ENCODE data around the gene MIB1. TPM values are rescaled to one million over a fixed set of nuclear protein-coding genes. Genes with fewer than 3 reads are reported as not detected.

MIB1 gene
- total RNA-seq, 1 experiment from 2014 or later: 56.1 TPM

DNA sequence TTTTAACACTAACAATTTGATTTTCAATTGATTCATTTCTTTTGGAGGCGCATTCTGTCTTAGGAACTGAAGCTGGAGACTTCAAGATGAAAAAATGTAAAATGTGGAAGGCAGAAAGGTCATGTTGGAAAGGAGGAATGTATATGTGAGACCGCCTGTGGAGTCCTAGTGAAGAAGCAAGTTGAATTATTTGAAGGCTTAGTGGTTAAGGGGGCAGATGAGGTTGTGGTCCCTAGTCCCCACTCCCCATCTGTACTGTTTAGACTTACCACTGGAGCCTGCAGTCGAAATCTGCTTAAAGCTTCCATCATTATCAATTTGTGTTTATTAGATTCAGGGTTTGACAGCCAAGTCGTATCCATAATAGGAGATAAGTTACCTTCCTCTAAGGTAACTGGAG, 15.4 kb upstream of the MIB1 start (continued):
- TF ChIP-seq, protein P1, sequence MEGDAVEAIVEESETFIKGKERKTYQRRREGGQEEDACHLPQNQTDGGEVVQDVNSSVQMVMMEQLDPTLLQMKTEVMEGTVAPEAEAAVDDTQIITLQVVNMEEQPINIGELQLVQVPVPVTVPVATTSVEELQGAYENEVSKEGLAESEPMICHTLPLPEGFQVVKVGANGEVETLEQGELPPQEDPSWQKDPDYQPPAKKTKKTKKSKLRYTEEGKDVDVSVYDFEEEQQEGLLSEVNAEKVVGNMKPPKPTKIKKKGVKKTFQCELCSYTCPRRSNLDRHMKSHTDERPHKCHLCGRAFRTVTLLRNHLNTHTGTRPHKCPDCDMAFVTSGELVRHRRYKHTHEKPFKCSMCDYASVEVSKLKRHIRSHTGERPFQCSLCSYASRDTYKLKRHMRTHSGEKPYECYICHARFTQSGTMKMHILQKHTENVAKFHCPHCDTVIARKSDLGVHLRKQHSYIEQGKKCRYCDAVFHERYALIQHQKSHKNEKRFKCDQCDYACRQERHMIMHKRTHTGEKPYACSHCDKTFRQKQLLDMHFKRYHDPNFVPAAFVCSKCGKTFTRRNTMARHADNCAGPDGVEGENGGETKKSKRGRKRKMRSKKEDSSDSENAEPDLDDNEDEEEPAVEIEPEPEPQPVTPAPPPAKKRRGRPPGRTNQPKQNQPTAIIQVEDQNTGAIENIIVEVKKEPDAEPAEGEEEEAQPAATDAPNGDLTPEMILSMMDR (IDR thresholded peaks at IDR 0.05 in 2 of 3, conservative IDR thresholded peaks at IDR 0.05 in 1 of 3; ENCODE audit: borderline replicate concordance in 1 of 3, insufficient read depth in 1 of 3, low read depth in 2 of 3, low read length in 2 of 3): no peak
- TF ChIP-seq RAD21 (IDR thresholded peaks at IDR 0.05; ENCODE audit: low read depth) (no peak), POLR2AphosphoS5 (IDR thresholded peaks at IDR 0.05; ENCODE audit: low read depth, low read length) (no peak), TCF7L2 (IDR thresholded peaks at IDR 0.05; ENCODE audit: borderline replicate concordance, extremely low read depth, insufficient read depth, insufficient read length) (no peak), SRF (IDR thresholded peaks at IDR 0.05; ENCODE audit: low read depth) (no peak), SIN3A (IDR thresholded peaks at IDR 0.05; ENCODE audit: low read depth) (no peak)

DNA sequence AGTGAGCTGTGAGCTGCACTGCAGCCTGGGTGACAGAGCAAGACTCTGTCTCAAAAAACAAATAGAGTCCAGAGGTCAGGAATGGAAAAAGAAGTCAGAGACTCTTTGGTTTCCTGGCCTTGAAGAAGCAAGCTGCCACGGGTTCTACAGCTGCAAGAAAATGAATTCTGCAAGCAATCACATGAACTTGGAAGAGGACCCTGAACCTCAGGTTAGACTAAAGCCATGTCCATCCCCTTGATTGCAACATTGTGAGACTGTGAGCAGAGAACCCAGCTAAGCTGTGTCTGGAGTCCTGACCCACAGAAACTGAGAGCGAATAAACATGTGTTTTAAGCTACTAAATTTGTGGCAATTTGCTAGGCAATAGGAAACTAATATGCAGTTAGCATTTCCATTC, 12.9 kb upstream of the MIB1 start:
- RAD21 ChIA-PET (ENCODE audit: low non-redundant PET in 1 of 2, low total read pairs in 2 of 2, uncharacterized antibody in 2 of 2, unreplicated experiment in 2 of 2): no interaction called here
- H2AFZ ChIP-seq (ENCODE audit: low read depth, low read length, poor library complexity, severe bottlenecking): no peak overlapping the region
- no peak overlapping the region for H3K4me2 ChIP-seq (ENCODE audit: low read length)
- H3K36me3 ChIP-seq (ENCODE audit: control insufficient read depth in 1 of 2, insufficient read depth in 2 of 2, low read length in 2 of 2): no peaks in the 10 kb centered on the region
- no peak overlapping the region for H3K4me3 ChIP-seq (replicated peaks in 1 of 2; ENCODE audit: low read depth in 1 of 2, low read length in 2 of 2)
- ATAC-seq: no peak
- CTCF ChIA-PET: no interaction called here
- H3K9me2 ChIP-seq (ENCODE audit: insufficient read depth): no peaks in the 10 kb centered on the region
- no peaks in the 10 kb centered on the region for H4K20me1 ChIP-seq (ENCODE audit: insufficient read depth)
- H3K4me1 ChIP-seq (ENCODE audit: control insufficient read depth in 1 of 2, insufficient read depth in 2 of 2, low read length in 2 of 2): no peaks in the 10 kb centered on the region
- H3K79me2 ChIP-seq (ENCODE audit: insufficient read depth, low read length): no peaks in the 10 kb centered on the region
- no peaks in the 10 kb centered on the region for H3K9me3 ChIP-seq (ENCODE audit: control insufficient read depth in 1 of 2, insufficient read depth in 1 of 2, low read depth in 1 of 2, low read length in 2 of 2)
- BruUV-seq (replicated peaks): no TSS peak
- H3K27ac ChIP-seq (ENCODE audit: low read depth, low read length): no peak overlapping the region
- H3K27me3 ChIP-seq (ENCODE audit: insufficient read depth, low read length): no peaks in the 10 kb centered on the region
- H3K9ac ChIP-seq (ENCODE audit: low read length): no peak overlapping the region
- POLR2A ChIA-PET: no interaction called here
- intact Hi-C loops (cut with micrococcal nuclease): no loop called here
- no peak for TF ChIP-seq RAD21 (IDR thresholded peaks at IDR 0.05; ENCODE audit: low read depth)
- TF ChIP-seq, protein P2, sequence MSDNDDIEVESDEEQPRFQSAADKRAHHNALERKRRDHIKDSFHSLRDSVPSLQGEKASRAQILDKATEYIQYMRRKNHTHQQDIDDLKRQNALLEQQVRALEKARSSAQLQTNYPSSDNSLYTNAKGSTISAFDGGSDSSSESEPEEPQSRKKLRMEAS (IDR thresholded peaks at IDR 0.05): no peak
- TF ChIP-seq CBX3 (IDR thresholded peaks at IDR 0.05; ENCODE audit: low read depth): no peak
- TF ChIP-seq EZH2 (IDR thresholded peaks at IDR 0.05): no peak
- TF ChIP-seq ZNF274 (IDR thresholded peaks at IDR 0.05; ENCODE audit: low read depth, low read length): no peak
- TF ChIP-seq JUND (IDR thresholded peaks at IDR 0.05): no peak
- TF ChIP-seq EGR1 (IDR thresholded peaks at IDR 0.05; ENCODE audit: low read depth): no peak
- TF ChIP-seq SP1 (IDR thresholded peaks at IDR 0.05; ENCODE audit: low read depth): no peak
- no peak for DNase-seq (ENCODE audit: low read depth, low spot score)

Data from HCT116 (cell line).